Spleen (tissue), 7 donors: Measurements from ENCODE around the gene WDR54.

Source experiments
- POLR2A ChIP-seq, 3 donors: fragments of 450-650 bp; IDR thresholded peaks; one replicate each; pipeline ENCODE4 v1.5.1; 2017; ENCODE audit warnings: antibody characterized with exemption in 3 of 3, mild to moderate bottlenecking in 1 of 3
- POLR2AphosphoS5 ChIP-seq, 3 donors: sonication (generic); formaldehyde crosslinking; IDR thresholded peaks; one replicate each; pipeline ENCODE4 v1.5.1; 2017; ENCODE audit warnings: antibody characterized with exemption in 3 of 3
- TF ChIP-seq, protein P1 (sequence below), 11 experiments: fragments of 200-600 bp in 7 of 11; fragments of 450-650 bp in 4 of 11; sonication (generic) in 4 of 11; IDR thresholded peaks in 8 of 11; conservative IDR thresholded peaks in 3 of 11; 1 replicate in 7 of 11; 2 replicates in 4 of 11; pipeline versions ENCODE4 v1.4.0 to v1.8.0; 2016 to 2021; ENCODE audit warnings: antibody characterized with exemption in 11 of 11, inconsistent platforms in 4 of 11, mild to moderate bottlenecking in 1 of 11
- donor health status: DM: no; HTN: no; CAD: no; lungs with moderate emphysema.
- donor health status: DM: no; HTN: no; CAD: no.
- donor health status: DM: no; HTN: no; CAD: no.

DNA sequence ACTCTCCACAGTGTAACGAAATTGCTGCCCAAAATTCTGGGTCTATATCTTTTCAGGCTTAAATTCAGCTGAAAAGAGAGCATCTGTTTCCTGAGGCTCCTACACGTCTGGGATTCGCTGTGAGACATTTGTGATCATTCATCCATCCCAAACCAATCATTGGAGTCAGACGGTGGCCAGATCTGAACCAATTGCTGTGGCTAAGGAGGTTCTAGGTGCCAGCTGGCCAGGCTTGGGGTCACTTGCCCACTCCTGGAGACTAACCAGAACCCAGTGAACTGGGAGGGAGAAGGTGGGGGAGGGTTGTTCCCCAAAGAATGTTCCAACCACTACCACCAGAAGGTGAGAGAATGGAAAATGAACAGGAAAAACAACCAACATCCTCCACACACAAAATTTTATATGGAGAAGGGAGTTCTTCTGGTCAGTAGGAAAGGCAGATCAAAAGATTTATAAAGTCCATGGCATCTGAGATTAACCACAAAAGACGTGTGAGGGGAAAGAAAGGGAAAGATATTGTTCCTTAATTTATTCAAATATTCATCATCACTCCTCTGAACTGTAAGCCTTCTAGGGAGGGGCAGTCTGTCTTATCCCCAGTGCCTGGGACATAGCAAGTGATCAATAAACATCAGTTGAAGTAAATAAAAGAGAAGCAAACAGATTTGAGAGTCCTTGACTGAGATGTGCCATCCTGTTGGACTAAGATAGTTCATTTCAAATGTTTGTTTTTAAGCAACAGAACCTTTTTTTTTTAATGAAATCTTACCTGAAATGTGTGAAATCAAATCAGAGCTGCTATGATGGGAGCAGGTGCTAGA, 23.2 kb downstream of the WDR54 start:
- no peak for TF ChIP-seq POLR2AphosphoS5 (IDR thresholded peaks at IDR 0.05)
- TF ChIP-seq POLR2A (IDR thresholded peaks at IDR 0.05) = no peak
- TF ChIP-seq, protein P1, sequence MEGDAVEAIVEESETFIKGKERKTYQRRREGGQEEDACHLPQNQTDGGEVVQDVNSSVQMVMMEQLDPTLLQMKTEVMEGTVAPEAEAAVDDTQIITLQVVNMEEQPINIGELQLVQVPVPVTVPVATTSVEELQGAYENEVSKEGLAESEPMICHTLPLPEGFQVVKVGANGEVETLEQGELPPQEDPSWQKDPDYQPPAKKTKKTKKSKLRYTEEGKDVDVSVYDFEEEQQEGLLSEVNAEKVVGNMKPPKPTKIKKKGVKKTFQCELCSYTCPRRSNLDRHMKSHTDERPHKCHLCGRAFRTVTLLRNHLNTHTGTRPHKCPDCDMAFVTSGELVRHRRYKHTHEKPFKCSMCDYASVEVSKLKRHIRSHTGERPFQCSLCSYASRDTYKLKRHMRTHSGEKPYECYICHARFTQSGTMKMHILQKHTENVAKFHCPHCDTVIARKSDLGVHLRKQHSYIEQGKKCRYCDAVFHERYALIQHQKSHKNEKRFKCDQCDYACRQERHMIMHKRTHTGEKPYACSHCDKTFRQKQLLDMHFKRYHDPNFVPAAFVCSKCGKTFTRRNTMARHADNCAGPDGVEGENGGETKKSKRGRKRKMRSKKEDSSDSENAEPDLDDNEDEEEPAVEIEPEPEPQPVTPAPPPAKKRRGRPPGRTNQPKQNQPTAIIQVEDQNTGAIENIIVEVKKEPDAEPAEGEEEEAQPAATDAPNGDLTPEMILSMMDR (IDR thresholded peaks at IDR 0.05 in 8 of 11, conservative IDR thresholded peaks at IDR 0.05 in 3 of 11) = no peak
